HG02840 (cell line): Measurements from ENCODE around the gene KBTBD2.
"Not testable (repeated sequence)": the region's sequence is repeated elsewhere in the genome, so short reads cannot be mapped to it uniquely, and the experiment has no call there.

Experiments
- ATAC-seq: cut with Tn5 transposase; IDR thresholded peaks from one replicate; pipeline ENCODE4 v1.9.1; 2021; ENCODE audit warnings: mild to moderate bottlenecking, moderate library complexity, moderate number of reproducible peaks; ENCODE audit not compliant: unreplicated experiment, low FRiP score

KBTBD2 gene

GRCh38 chr7:32891043-32891799, at the start of gene KBTBD2:
Gene KBTBD2 (minus strand): TSS chr7:32891760. CDS start chr7:32879604, 12,156 bp downstream.
- peak; percentile 64 for ATAC-seq

- ATAC-seq = no peak
Measured at GRCh38 chr7:32941181-32941580, 49.6 kb upstream of the KBTBD2 start.

- ATAC-seq = no peak
Measured at GRCh38 chr7:32937344-32938174, 46.0 kb upstream of the KBTBD2 start.

- ATAC-seq = no peak
Measured at GRCh38 chr7:32936689-32937088, 45.1 kb upstream of the KBTBD2 start.

GRCh38 chr7:32935558-32935957, 44.0 kb upstream of the KBTBD2 start:
- no peak for ATAC-seq

- no peak for ATAC-seq
Measured at GRCh38 chr7:32930378-32930777, 38.8 kb upstream of the KBTBD2 start.

GRCh38 chr7:32929430-32930143, 38.0 kb upstream of the KBTBD2 start:
- ATAC-seq = no peak

GRCh38 chr7:32928785-32929298, 37.3 kb upstream of the KBTBD2 start:
- no peak for ATAC-seq

- ATAC-seq = no peak
Measured at GRCh38 chr7:32921896-32922295, 30.3 kb upstream of the KBTBD2 start.

GRCh38 chr7:32916994-32917393, 25.4 kb upstream of the KBTBD2 start:
- ATAC-seq = not testable (repeated sequence)

GRCh38 chr7:32916006-32916405, 24.4 kb upstream of the KBTBD2 start:
- ATAC-seq = no peak

GRCh38 chr7:32915041-32915536, 23.5 kb upstream of the KBTBD2 start:
- no peak for ATAC-seq

- no peak for ATAC-seq
Measured at GRCh38 chr7:32914184-32914583, 22.6 kb upstream of the KBTBD2 start.

GRCh38 chr7:32910195-32910594, 18.6 kb upstream of the KBTBD2 start:
- no peak for ATAC-seq

- peak; percentile 63 for ATAC-seq
Measured at GRCh38 chr7:32905175-32905662, 13.7 kb upstream of the KBTBD2 start.

- ATAC-seq = no peak
Measured at GRCh38 chr7:32901629-32902028, 10.1 kb upstream of the KBTBD2 start.

GRCh38 chr7:32900433-32900995, 9.0 kb upstream of the KBTBD2 start:
- no peak for ATAC-seq

GRCh38 chr7:32897376-32897775, 5.8 kb upstream of the KBTBD2 start:
- ATAC-seq = not testable (repeated sequence)

- ATAC-seq = no peak
Measured at GRCh38 chr7:32896564-32897347, 5.2 kb upstream of the KBTBD2 start.
